H9 (cell line): ENCODE results near the gene SRGAP2C. TPM values are rescaled to one million over a fixed set of nuclear protein-coding genes. Genes with fewer than 3 reads are reported as not detected.
"Not testable (repeated sequence)": the region's sequence is repeated elsewhere in the genome, so short reads cannot be mapped to it uniquely, and the experiment has no call there.

Experiments
- DNase-seq: peaks from one replicate; pipeline ENCODE4 v3.0.0-alpha.2; 2017
- H2AFZ ChIP-seq: one replicate; pipeline ENCODE4 v1.6.1; 2013; ENCODE audit warnings: mild to moderate bottlenecking, low read length, control low read depth, moderate library complexity
- H2AK5ac ChIP-seq: 2 replicates; pipeline ENCODE4 v1.6.1; 2013; ENCODE audit warnings: low read length, control low read depth, mixed read lengths; ENCODE audit not compliant: insufficient read length
- H2BK120ac ChIP-seq: one replicate; pipeline ENCODE4 v1.6.1; 2013; ENCODE audit warnings: low read depth, mild to moderate bottlenecking, low read length, control low read depth, inconsistent platforms; ENCODE audit not compliant: poor library complexity, severe bottlenecking
- H2BK12ac ChIP-seq: 2 replicates; pipeline ENCODE4 v1.6.1; 2013; ENCODE audit warnings: low read length, control low read depth, mixed read lengths, low read depth; ENCODE audit not compliant: insufficient read length
- H2BK15ac ChIP-seq: 2 replicates; pipeline ENCODE4 v1.6.1; 2013; ENCODE audit warnings: low read depth, low read length, control low read depth
- H2BK20ac ChIP-seq: one replicate; pipeline ENCODE4 v1.6.1; 2013; ENCODE audit warnings: low read depth, mild to moderate bottlenecking, low read length, control low read depth, inconsistent platforms; ENCODE audit not compliant: poor library complexity, severe bottlenecking
- H2BK5ac ChIP-seq: 2 replicates; pipeline ENCODE4 v1.6.1; 2013; ENCODE audit warnings: low read length, control low read depth, mixed read lengths; ENCODE audit not compliant: insufficient read length
- H3K14ac ChIP-seq: 2 replicates; pipeline ENCODE4 v1.6.1; 2013; ENCODE audit warnings: low read length, control low read depth; ENCODE audit not compliant: insufficient read depth
- H3K18ac ChIP-seq: 2 replicates; pipeline ENCODE4 v1.6.1; 2013; ENCODE audit warnings: low read depth, mild to moderate bottlenecking, mixed read lengths, low read length, control low read depth; ENCODE audit not compliant: insufficient read length
- H3K23ac ChIP-seq: 2 replicates; pipeline ENCODE4 v1.6.1; 2013; ENCODE audit warnings: low read length, control low read depth, mixed read lengths, low read depth; ENCODE audit not compliant: insufficient read length
- H3K23me2 ChIP-seq: 2 replicates; pipeline ENCODE4 v1.6.1; 2013; ENCODE audit warnings: low read depth, mild to moderate bottlenecking, mixed read lengths, low read length, control low read depth; ENCODE audit not compliant: insufficient read length, poor library complexity, severe bottlenecking
- H3K27ac ChIP-seq: 2 replicates; pipeline ENCODE4 v1.5.1; 2013; ENCODE audit warnings: low read length, control low read depth, mixed read lengths, low read depth; ENCODE audit not compliant: insufficient read length
- H3K27me3 ChIP-seq: 2 replicates; pipeline ENCODE4 v1.6.1; 2013; ENCODE audit warnings: low read length, control low read depth, inconsistent platforms; ENCODE audit not compliant: insufficient read depth
- H3K4ac ChIP-seq: 2 replicates; pipeline ENCODE4 v1.6.1; 2013; ENCODE audit warnings: low read depth, mild to moderate bottlenecking, control low read depth, inconsistent platforms, low read length, moderate library complexity
- H3K4me1 ChIP-seq: 2 replicates; pipeline ENCODE4 v1.6.1; 2013; ENCODE audit warnings: low read length, control low read depth, inconsistent platforms; ENCODE audit not compliant: insufficient read depth
- H3K4me2 ChIP-seq: 2 replicates; pipeline ENCODE4 v1.6.1; 2013; ENCODE audit warnings: low read length, control low read depth, mixed read lengths; ENCODE audit not compliant: insufficient read length, insufficient read depth
- H3K56ac ChIP-seq: 2 replicates; pipeline ENCODE4 v1.6.1; 2013; ENCODE audit warnings: low read depth, mild to moderate bottlenecking, mixed read lengths, low read length, control low read depth; ENCODE audit not compliant: insufficient read length
- H3K79me1 ChIP-seq: 2 replicates; pipeline ENCODE4 v1.6.1; 2013; ENCODE audit warnings: low read depth, mild to moderate bottlenecking, moderate library complexity, low read length, control low read depth, inconsistent platforms; ENCODE audit not compliant: insufficient read depth, poor library complexity, severe bottlenecking
- H3K79me2 ChIP-seq: 2 replicates; pipeline ENCODE4 v1.6.1; 2013; ENCODE audit warnings: low read length, control low read depth, inconsistent platforms; ENCODE audit not compliant: insufficient read depth
- H3K9ac ChIP-seq: 2 replicates; pipeline ENCODE4 v1.6.1; 2013; ENCODE audit warnings: low read length, control low read depth, mixed read lengths; ENCODE audit not compliant: insufficient read length; ENCODE audit errors: extremely low read depth
- H3K9me3 ChIP-seq: one replicate; pipeline ENCODE4 v1.6.1; 2013; ENCODE audit warnings: low read depth, low read length, inconsistent platforms; ENCODE audit not compliant: control insufficient read depth
- H3T11ph ChIP-seq: one replicate; pipeline ENCODE4 v1.6.1; 2013; ENCODE audit warnings: mild to moderate bottlenecking, low read length, control low read depth, inconsistent platforms
- H4K20me1 ChIP-seq: one replicate; pipeline ENCODE4 v1.6.1; 2013; ENCODE audit not compliant: control insufficient read depth, insufficient read length, insufficient read depth
- H4K5ac ChIP-seq: 2 replicates; pipeline ENCODE4 v1.6.1; 2013; ENCODE audit warnings: low read depth, mild to moderate bottlenecking, mixed read lengths, low read length, control low read depth; ENCODE audit not compliant: insufficient read length
- H4K8ac ChIP-seq: replicated peaks from 2 replicates; pipeline ENCODE4 v1.6.1; 2013; ENCODE audit warnings: low read length, control low read depth, mixed read lengths, low read depth; ENCODE audit not compliant: insufficient read length
- H4K91ac ChIP-seq: 2 replicates; pipeline ENCODE4 v1.6.1; 2013; ENCODE audit warnings: low read depth, mild to moderate bottlenecking, moderate library complexity, mixed read lengths, low read length, control low read depth; ENCODE audit not compliant: insufficient read length
- H3K27ac Mint-ChIP-seq, 3 experiments: 2 replicates in 2 of 3; 3 replicates in 1 of 3; pipeline ENCODE4 v1.8.0; 2020 to 2021; ENCODE audit warnings: mixed read lengths in 3 of 3, mild to moderate bottlenecking in 1 of 3, moderate library complexity in 1 of 3
- H3K27me3 Mint-ChIP-seq: 2 replicates; pipeline ENCODE4 v1.8.0; 2021; ENCODE audit warnings: low read depth, mild to moderate bottlenecking, moderate library complexity, mixed read lengths
- H3K36me3 Mint-ChIP-seq, 3 experiments: 2 replicates in 2 of 3; 3 replicates in 1 of 3; pipeline ENCODE4 v1.8.0; 2020 to 2021; ENCODE audit warnings: low read depth in 3 of 3, mixed read lengths in 3 of 3; ENCODE audit not compliant: insufficient read depth in 1 of 3
- H3K4me1 Mint-ChIP-seq, 2 experiments: 2 replicates each; pipeline ENCODE4 v1.8.0; 2020; ENCODE audit warnings: mixed read lengths in 2 of 2
- H3K4me3 Mint-ChIP-seq, 2 experiments: 2 replicates in 1 of 2; 3 replicates in 1 of 2; pipeline ENCODE4 v1.8.0; 2020 to 2021; ENCODE audit warnings: mild to moderate bottlenecking in 2 of 2, mixed read lengths in 2 of 2, moderate library complexity in 1 of 2
- H3K9me3 Mint-ChIP-seq, 2 experiments: 2 replicates in 1 of 2; 3 replicates in 1 of 2; pipeline ENCODE4 v1.8.0; 2020; ENCODE audit warnings: mild to moderate bottlenecking in 2 of 2, mixed read lengths in 2 of 2, moderate library complexity in 1 of 2
- WGBS: extraction: QIAGEN DNeasy Blood & Tissue Kit; methylation state at CpG from one replicate; pipeline ENCODE4 v1.1.7; 2013; ENCODE audit warnings: missing lambda C conversion rate, low lambda C conversion rate, mixed read lengths; ENCODE audit not compliant: insufficient read length; ENCODE audit errors: extremely low coverage; 5-methylcytosine and 5-hydroxymethylcytosine counted together
- total RNA-seq: library from RNA; stranded (reverse); gene quantifications from 2 replicates; pipeline ENCODE4 v1.2.1, GENCODE V29; 2021

The SRGAP2C gene
- total RNA-seq, 1 experiment from 2014 or later = 16.5 TPM

- not testable (repeated sequence) for H4K91ac ChIP-seq, H3K4me2 ChIP-seq
- no CpG with 5 or more reads among the region's 7 CpGs for WGBS
These were observed 192.2 kb downstream of the SRGAP2C start for GRCh38 chr1:121376986-121377385.

DNA sequence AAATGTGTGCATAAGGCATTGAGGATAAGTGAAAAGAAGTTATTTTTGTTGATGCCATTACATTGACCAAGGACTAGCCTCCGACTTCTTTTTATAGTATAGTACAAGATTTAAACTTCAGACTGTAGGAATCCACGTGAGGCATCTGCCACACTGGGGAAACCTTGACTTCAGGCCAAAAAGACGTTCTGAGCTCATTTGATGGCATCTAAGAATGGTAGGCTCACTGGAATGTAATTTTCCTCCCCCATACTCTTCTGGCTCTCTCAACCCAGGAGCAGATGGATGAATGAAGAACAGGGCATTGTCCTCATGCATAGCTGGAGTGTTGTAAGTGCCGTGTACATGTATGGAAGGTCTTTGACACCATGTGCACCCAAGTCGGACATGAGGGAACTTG, 194.0 kb downstream of the SRGAP2C start:
- not testable (repeated sequence) for H4K8ac ChIP-seq, H4K5ac ChIP-seq
- no CpG with 5 or more reads among the region's 5 CpGs for WGBS

More at GRCh38 chr1:121376986-121377385, 192.2 kb downstream of the SRGAP2C start:
- not testable (repeated sequence) for H3K9me3 ChIP-seq, H3K4me3 Mint-ChIP-seq, H3K27ac ChIP-seq, H3K56ac ChIP-seq, H3K27me3 ChIP-seq, H2BK120ac ChIP-seq, H4K5ac ChIP-seq, H3K4me1 Mint-ChIP-seq, H4K8ac ChIP-seq, H3K4me1 ChIP-seq, DNase-seq, H2BK20ac ChIP-seq, H3K27ac Mint-ChIP-seq, H2BK5ac ChIP-seq, H4K20me1 ChIP-seq, H3K4ac ChIP-seq, H3K79me2 ChIP-seq, H3K36me3 Mint-ChIP-seq, H2BK15ac ChIP-seq, H3K23ac ChIP-seq, H3K9me3 Mint-ChIP-seq, H3K9ac ChIP-seq, H3K18ac ChIP-seq, H3K23me2 ChIP-seq, H3K14ac ChIP-seq, H2BK12ac ChIP-seq, H3T11ph ChIP-seq, H2AK5ac ChIP-seq, H2AFZ ChIP-seq, H3K79me1 ChIP-seq, H3K27me3 Mint-ChIP-seq

More for the DNA sequence above, 194.0 kb downstream of the SRGAP2C start:
- not testable (repeated sequence) for H2BK20ac ChIP-seq, H4K20me1 ChIP-seq, H4K91ac ChIP-seq, H3K36me3 Mint-ChIP-seq, H3T11ph ChIP-seq, H3K4me2 ChIP-seq, H3K79me1 ChIP-seq, H3K4me1 ChIP-seq, H2BK15ac ChIP-seq, DNase-seq, H3K27me3 Mint-ChIP-seq, H2BK12ac ChIP-seq, H2AK5ac ChIP-seq, H3K14ac ChIP-seq, H3K4ac ChIP-seq, H2AFZ ChIP-seq, H3K23ac ChIP-seq, H3K9ac ChIP-seq, H3K79me2 ChIP-seq, H3K27ac ChIP-seq, H3K27ac Mint-ChIP-seq, H3K56ac ChIP-seq, H3K4me3 Mint-ChIP-seq, H3K27me3 ChIP-seq, H3K23me2 ChIP-seq, H3K4me1 Mint-ChIP-seq, H3K18ac ChIP-seq, H2BK120ac ChIP-seq, H3K9me3 Mint-ChIP-seq, H3K9me3 ChIP-seq, H2BK5ac ChIP-seq
